HG03520 (cell line): ENCODE measurements around the gene LILRA5.
"Not testable (repeated sequence)": the region's sequence is repeated elsewhere in the genome, so short reads cannot be mapped to it uniquely, and the experiment has no call there.

Experiments
- ATAC-seq: cut with Tn5 transposase; IDR thresholded peaks from one replicate; pipeline ENCODE4 v1.9.1; 2021; ENCODE audit warnings: mild to moderate bottlenecking, moderate library complexity; ENCODE audit not compliant: unreplicated experiment

Gene LILRA5

GRCh38 chr19:54335164-54335563, 22.2 kb upstream of the LILRA5 start:
- no peak for ATAC-seq

- ATAC-seq = no peak
Observed at GRCh38 chr19:54333586-54334298, 20.8 kb upstream of the LILRA5 start.

- ATAC-seq = no peak
Observed at GRCh38 chr19:54332149-54332548, 19.2 kb upstream of the LILRA5 start.

- ATAC-seq = no peak
Observed at GRCh38 chr19:54331626-54332025, 18.7 kb upstream of the LILRA5 start.

GRCh38 chr19:54329476-54330165, 16.7 kb upstream of the LILRA5 start:
- ATAC-seq = no peak

- ATAC-seq = not testable (repeated sequence)
Observed at GRCh38 chr19:54328781-54329180, 15.8 kb upstream of the LILRA5 start.

- ATAC-seq = no peak
Observed at GRCh38 chr19:54325631-54326030, 12.7 kb upstream of the LILRA5 start.

GRCh38 chr19:54325194-54325621, 12.2 kb upstream of the LILRA5 start:
- no peak for ATAC-seq

GRCh38 chr19:54324071-54324470, 11.1 kb upstream of the LILRA5 start:
- ATAC-seq = no peak

GRCh38 chr19:54322934-54323333, 10.0 kb upstream of the LILRA5 start:
- ATAC-seq = not testable (repeated sequence)

- ATAC-seq = not testable (repeated sequence)
Observed at GRCh38 chr19:54322295-54322694, 9.3 kb upstream of the LILRA5 start.

GRCh38 chr19:54319892-54320670, 7.1 kb upstream of the LILRA5 start:
- ATAC-seq = no peak

GRCh38 chr19:54319049-54319448, 6.1 kb upstream of the LILRA5 start:
- no peak for ATAC-seq

GRCh38 chr19:54317965-54318240, 4.9 kb upstream of the LILRA5 start:
- no peak for ATAC-seq

- no peak for ATAC-seq
Observed at GRCh38 chr19:54317108-54317964, 4.4 kb upstream of the LILRA5 start.

- no peak for ATAC-seq
Observed at GRCh38 chr19:54316746-54317107, 3.8 kb upstream of the LILRA5 start.

- no peak for ATAC-seq
Observed at GRCh38 chr19:54315956-54316355, 3.0 kb upstream of the LILRA5 start.

GRCh38 chr19:54312011-54312410, 955 bp downstream of the LILRA5 start:
- no peak for ATAC-seq

- no peak for ATAC-seq
Observed at GRCh38 chr19:54311486-54311885, 1.5 kb downstream of the LILRA5 start.

- no peak for ATAC-seq
Observed at GRCh38 chr19:54310543-54310942, 2.4 kb downstream of the LILRA5 start.

GRCh38 chr19:54309811-54310210, 3.2 kb downstream of the LILRA5 start:
- no peak for ATAC-seq
